T-helper 2 cell treated with Interferon-gamma antibody and Interleukin-4, amounts not matched to agents 5 μg/mL and 100 μg/mL, for 36 hours (primary cell): Measurements from ENCODE around the gene RTN4IP1.

Source experiments
- DNase-seq: peaks from one replicate; pipeline ENCODE4 v3.0.0; 2021; ENCODE audit warnings: low spot score
- H3K27ac Mint-ChIP-seq: one replicate; pipeline ENCODE4 v1.8.0; 2021; ENCODE audit warnings: mild to moderate bottlenecking, mixed read lengths
- H3K27me3 Mint-ChIP-seq: one replicate; pipeline ENCODE4 v1.8.0; 2021; ENCODE audit warnings: low read depth, mixed read lengths
- H3K36me3 Mint-ChIP-seq: one replicate; pipeline ENCODE4 v1.8.0; 2021; ENCODE audit warnings: low read depth, mixed read lengths
- H3K4me1 Mint-ChIP-seq: one replicate; pipeline ENCODE4 v1.8.0; 2021; ENCODE audit warnings: low read depth, mixed read lengths
- H3K4me3 Mint-ChIP-seq: one replicate; pipeline ENCODE4 v1.8.0; 2022; ENCODE audit warnings: mild to moderate bottlenecking, moderate library complexity, mixed read lengths
- H3K9me3 Mint-ChIP-seq: one replicate; pipeline ENCODE4 v1.8.0; 2021; ENCODE audit warnings: mixed read lengths

RTN4IP1 gene, protein sequence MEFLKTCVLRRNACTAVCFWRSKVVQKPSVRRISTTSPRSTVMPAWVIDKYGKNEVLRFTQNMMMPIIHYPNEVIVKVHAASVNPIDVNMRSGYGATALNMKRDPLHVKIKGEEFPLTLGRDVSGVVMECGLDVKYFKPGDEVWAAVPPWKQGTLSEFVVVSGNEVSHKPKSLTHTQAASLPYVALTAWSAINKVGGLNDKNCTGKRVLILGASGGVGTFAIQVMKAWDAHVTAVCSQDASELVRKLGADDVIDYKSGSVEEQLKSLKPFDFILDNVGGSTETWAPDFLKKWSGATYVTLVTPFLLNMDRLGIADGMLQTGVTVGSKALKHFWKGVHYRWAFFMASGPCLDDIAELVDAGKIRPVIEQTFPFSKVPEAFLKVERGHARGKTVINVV

DNA sequence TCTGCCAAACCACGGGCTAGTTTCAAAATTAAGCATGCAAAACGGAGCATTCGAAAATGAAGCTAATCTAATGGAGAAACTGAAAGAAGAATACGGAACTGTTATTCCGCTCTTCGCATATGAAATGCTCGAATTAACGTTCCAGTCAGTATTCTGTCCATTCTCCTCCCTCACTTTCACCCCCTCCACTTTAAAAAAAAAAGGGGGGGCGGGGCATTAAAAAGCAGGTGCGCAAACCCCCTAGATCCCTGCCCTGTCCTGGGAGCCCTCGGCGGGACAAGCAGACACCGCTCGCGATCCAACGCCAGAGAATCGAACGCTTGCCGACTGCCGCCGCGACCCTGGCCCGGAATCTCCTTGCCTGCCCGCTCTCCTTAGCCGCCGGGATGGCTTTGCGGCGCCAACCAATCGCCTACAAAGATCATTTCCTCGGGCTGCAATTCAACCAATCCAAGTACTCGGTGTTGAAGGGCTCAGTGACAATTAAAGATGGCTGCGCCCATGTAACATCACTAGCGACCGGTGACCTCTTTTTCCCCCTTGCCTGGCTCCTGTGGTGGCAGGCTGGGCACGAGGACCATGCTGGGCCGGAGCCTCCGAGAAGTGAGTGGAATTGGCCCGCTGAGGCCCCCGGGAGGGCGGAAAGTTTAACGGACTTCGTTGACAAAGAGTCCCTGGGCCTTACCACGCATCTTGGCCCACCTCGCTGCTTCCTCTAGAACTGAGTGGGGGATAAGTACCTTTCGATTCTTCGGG lies at the start of gene RTN4IP1, which contains the start of gene QRSL1:
TSS of gene RTN4IP1 (minus strand) at position 396 of the 756 bp plus-strand sequence. CDS start 477 bp downstream, outside the sequence.
TSS of gene QRSL1 (plus strand) at position 476 of the 756 bp plus-strand sequence. CDS start at position 580, 104 bp downstream.
- H3K4me3 Mint-ChIP-seq = peak within 1 kb of the TSS; percentile 90
- peaks cover 16% of the 10 kb centered on the region for H3K36me3 Mint-ChIP-seq
- no peaks in the 10 kb centered on the region for H3K9me3 Mint-ChIP-seq
- peak within 1 kb of the TSS; percentile 95 for H3K27ac Mint-ChIP-seq
- H3K4me1 Mint-ChIP-seq = peaks cover 44% of the 10 kb centered on the region
- H3K27me3 Mint-ChIP-seq = no peaks in the 10 kb centered on the region
- DNase-seq = peak; percentile 84

DNA sequence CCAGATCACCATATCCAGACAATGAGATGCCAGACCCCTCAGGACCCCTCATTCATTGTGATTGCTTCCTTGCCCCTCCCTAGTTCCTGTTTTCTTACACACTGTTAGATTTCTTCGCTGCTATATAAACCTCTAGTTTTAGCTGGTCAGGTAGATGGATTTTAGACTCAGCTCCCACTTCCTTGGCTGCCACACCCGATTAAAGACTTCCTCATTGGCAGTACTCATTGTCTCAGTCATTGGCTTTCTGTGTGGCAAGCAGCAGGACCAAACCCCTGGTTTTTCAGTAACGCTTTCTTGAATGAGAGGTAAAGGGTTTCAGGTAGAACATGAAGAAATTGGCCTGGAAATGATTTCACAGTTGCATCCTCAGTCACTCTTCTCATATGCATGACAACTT lies 48.0 kb upstream of the RTN4IP1 start:
- Mint-ChIP-seq H3K4me1 (peaks cover 4% of the 10 kb centered on the region), H3K9me3 (no peaks in the 10 kb centered on the region), H3K27me3 (no peaks in the 10 kb centered on the region), H3K27ac (no peak overlapping the region), H3K4me3 (no peak overlapping the region), H3K36me3 (no peaks in the 10 kb centered on the region)
- DNase-seq = no peak

DNA sequence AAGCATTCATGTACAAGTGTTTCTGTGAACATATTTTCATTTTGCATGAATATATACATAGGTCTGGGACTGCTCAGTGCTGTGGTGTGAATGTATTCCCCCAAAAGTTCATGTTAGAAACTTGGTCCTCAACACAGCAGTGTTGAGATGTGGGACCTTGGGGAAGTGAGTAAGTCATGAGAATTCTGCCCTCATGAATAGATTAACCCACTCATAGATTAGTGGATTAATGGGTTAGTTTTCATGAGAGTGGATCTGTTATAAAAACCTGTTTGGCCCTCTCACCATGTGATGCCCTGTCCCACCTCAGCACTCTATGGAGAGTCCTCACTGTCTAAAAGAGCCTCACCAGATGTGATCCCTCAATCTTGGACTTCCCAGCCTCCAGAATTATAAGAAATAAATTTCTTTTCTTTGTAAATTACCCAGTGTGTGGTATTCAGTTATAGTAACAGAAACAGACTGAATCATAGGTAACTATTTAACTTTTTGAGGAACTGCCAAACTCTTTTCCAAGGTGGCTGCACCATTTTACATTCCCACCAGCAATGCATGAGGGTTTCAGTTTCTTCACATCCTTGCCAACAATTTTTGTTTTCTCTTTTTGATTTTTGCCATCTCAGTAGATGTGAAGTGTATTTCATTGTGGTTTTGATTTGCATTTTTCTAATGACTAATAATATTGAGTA lies 45.4 kb upstream of the RTN4IP1 start:
- Mint-ChIP-seq H3K27me3 (no peaks in the 10 kb centered on the region), H3K4me3 (no peak overlapping the region), H3K36me3 (no peaks in the 10 kb centered on the region), H3K9me3 (no peaks in the 10 kb centered on the region), H3K4me1 (peaks cover 4% of the 10 kb centered on the region), H3K27ac (no peak overlapping the region)
- DNase-seq = no peak

DNA sequence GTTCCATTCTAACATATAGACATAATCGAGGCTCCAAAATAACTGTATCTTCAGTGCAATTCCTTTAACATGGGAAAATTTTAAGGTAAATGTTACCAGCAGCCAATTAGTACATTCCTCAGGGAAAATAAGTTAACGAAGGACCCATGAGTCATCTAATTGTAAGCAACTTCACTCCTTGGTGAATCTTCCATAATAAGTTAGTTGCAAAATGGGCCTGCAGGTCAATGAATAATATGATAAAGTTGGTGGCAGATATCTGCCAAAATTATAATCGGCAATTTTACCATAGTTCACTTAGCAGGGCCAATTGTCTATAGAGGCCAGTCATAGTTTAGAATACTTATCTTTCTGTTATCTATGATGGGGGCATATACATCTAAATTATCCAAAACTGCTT lies 42.4 kb upstream of the RTN4IP1 start:
- Mint-ChIP-seq H3K4me3 (no peak overlapping the region), H3K27ac (no peak overlapping the region), H3K27me3 (no peaks in the 10 kb centered on the region), H3K36me3 (peaks cover 6% of the 10 kb centered on the region), H3K4me1 (no peaks in the 10 kb centered on the region), H3K9me3 (no peaks in the 10 kb centered on the region)
- no peak for DNase-seq

DNA sequence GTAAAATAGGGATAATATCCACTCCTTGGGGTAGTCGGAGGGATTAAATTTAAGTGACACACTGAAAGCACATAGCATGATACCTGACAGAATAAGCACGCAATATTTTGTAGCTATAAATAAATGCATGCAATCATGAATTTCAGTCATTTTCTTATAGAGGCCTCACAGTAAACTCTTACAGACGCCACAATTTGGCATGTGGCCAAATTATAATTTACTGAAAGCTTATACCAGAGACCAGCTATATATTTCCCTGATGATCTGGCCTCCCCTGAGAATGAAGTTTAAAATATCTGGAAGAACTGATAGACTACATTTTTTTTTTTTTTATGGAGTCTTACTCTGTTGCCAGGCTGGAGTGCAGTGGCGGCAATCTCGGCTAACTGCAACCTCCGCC lies 40.9 kb upstream of the RTN4IP1 start:
- H3K36me3 Mint-ChIP-seq = peaks cover 13% of the 10 kb centered on the region
- H3K9me3 Mint-ChIP-seq = no peaks in the 10 kb centered on the region
- no peaks in the 10 kb centered on the region for H3K4me1 Mint-ChIP-seq
- no peak for DNase-seq
- no peak overlapping the region for H3K4me3 Mint-ChIP-seq
- H3K27me3 Mint-ChIP-seq = no peaks in the 10 kb centered on the region
- no peak overlapping the region for H3K27ac Mint-ChIP-seq

DNA sequence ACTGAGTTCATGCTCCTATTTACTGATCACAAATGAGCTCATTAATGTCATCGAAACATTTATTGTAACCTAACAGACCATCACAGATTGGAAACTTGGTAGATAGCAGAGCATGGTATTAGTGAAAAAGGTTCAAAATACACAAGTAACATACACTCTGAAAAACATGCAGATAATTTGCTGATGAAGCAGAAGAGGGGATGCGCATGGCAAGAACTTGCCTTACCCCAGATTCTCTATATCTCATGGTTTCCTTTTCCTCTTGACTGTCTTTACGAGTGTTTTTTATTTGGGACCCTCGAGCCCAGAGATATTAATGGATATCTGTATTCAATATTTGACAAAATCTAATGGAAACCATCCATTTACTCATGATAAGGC lies 37.7 kb upstream of the RTN4IP1 start:
- H3K27me3 Mint-ChIP-seq = no peaks in the 10 kb centered on the region

DNA sequence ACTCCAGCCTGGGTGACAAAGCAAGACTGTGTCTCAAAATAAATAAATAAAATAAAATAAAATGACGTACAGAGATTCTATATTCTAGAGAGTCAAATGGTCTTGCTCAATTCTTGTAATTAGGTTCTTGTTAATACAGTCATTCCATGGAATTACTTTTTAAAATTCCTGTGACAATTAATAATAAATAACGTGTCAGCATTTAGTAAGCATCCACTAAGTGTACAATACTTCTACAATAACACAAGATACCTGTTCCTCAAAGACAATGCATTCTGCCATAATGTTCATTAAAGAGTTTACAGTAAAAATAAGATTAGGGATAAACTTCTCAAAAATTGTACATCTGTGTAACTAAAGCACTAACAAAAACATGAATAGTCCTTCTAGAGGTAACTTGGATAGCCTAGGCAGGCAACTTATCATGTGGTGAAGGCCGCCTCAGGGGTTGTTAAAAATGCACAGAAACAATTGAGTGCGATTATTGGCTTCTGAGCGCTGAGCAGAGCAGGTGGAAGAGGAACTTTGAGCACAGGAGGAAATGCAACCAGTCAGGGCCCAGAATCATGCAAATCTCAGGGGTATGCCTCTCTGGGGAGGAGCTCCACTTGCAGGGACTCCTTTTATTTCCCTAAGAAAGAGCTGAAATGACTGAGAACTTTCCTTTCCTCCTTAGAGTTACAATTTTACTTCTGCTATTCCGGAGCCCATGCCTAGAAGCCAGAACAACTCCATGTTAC lies 37.2 kb upstream of the RTN4IP1 start:
- no peak for DNase-seq
- no peaks in the 10 kb centered on the region for H3K27me3 Mint-ChIP-seq
- H3K9me3 Mint-ChIP-seq = no peaks in the 10 kb centered on the region
- H3K27ac Mint-ChIP-seq = no peak overlapping the region
- H3K4me3 Mint-ChIP-seq = no peak overlapping the region
- H3K4me1 Mint-ChIP-seq = peaks cover 13% of the 10 kb centered on the region
- peaks cover 42% of the 10 kb centered on the region for H3K36me3 Mint-ChIP-seq

More for the DNA sequence above, 37.7 kb upstream of the RTN4IP1 start:
- Mint-ChIP-seq H3K27ac (no peak overlapping the region), H3K4me3 (no peak overlapping the region), H3K36me3 (peaks cover 41% of the 10 kb centered on the region), H3K4me1 (peaks cover 13% of the 10 kb centered on the region), H3K9me3 (no peaks in the 10 kb centered on the region)
- DNase-seq = no peak

DNA sequence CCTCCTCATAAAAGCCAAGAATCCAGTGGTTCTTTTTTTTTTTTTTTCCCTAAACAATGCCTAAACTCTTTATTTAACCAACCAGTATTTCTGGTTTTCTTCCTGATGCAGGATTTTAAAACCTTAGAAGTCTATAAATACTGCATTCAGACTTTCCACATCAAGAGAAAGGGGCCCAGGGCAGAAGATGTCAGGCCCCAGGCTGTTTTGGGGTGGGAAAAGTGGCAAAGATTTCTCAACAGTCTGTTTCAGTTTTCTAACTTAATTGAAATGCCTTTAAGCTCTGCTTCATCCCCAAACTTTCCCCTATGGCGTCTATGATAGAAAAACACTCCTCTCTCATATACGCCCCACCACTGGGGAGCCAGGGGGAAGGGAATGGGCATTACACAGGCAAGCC lies 33.2 kb upstream of the RTN4IP1 start:
- DNase-seq = no peak
- no peak overlapping the region for H3K27ac Mint-ChIP-seq
- H3K9me3 Mint-ChIP-seq = peaks cover 17% of the 10 kb centered on the region
- peaks cover 13% of the 10 kb centered on the region for H3K4me1 Mint-ChIP-seq
- no peaks in the 10 kb centered on the region for H3K27me3 Mint-ChIP-seq
- H3K36me3 Mint-ChIP-seq = peaks cover 71% of the 10 kb centered on the region
- no peak overlapping the region for H3K4me3 Mint-ChIP-seq

DNA sequence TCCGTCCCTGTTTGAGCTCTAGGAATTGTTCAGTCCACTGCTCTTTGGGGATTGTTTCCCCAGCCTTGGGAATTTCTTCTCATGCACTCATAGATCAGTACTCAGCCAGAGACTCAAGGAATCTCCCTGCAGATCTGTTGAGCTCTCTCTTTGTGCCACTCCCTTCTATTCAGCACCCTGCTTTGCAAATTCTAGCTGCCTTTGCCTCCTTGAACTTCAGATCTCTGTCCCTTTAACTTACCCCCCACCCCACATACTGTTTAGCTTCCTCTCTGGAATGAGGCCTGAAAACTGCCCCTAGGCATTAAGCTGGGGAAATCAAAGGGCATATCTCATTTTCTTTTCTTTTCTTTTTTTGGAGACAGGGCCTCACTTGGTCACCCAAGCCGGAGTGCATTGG lies 30.6 kb upstream of the RTN4IP1 start:
- no peaks in the 10 kb centered on the region for H3K27me3 Mint-ChIP-seq
- H3K4me3 Mint-ChIP-seq = no peak overlapping the region
- peaks cover 21% of the 10 kb centered on the region for H3K9me3 Mint-ChIP-seq
- DNase-seq = no peak
- peaks cover 13% of the 10 kb centered on the region for H3K4me1 Mint-ChIP-seq
- H3K27ac Mint-ChIP-seq = no peak overlapping the region
- H3K36me3 Mint-ChIP-seq = peaks cover 80% of the 10 kb centered on the region

DNA sequence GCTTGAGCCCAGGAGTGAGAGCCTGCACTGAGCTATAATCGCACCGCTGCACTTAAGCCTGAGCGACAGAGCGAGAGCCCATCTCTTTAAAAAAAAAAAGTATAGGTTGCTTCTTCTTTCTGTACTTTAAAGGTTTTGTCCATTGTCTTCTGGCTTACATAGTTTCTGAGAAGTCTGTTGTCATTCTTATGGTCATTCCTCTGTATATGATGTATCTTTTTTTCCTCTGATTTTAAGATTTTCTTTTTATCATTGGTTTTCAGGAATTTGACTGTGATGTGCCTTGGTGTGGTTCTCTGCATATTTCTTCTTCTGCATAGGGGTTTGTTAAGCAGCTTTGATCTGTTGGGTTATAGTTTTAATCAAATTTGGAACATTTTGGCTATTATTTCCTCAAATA lies 29.2 kb upstream of the RTN4IP1 start:
- peaks cover 4% of the 10 kb centered on the region for H3K4me1 Mint-ChIP-seq
- H3K9me3 Mint-ChIP-seq = peaks cover 21% of the 10 kb centered on the region
- no peaks in the 10 kb centered on the region for H3K27me3 Mint-ChIP-seq
- H3K36me3 Mint-ChIP-seq = peaks cover 81% of the 10 kb centered on the region
- H3K4me3 Mint-ChIP-seq = no peak overlapping the region
- no peak for DNase-seq
- no peak overlapping the region for H3K27ac Mint-ChIP-seq

DNA sequence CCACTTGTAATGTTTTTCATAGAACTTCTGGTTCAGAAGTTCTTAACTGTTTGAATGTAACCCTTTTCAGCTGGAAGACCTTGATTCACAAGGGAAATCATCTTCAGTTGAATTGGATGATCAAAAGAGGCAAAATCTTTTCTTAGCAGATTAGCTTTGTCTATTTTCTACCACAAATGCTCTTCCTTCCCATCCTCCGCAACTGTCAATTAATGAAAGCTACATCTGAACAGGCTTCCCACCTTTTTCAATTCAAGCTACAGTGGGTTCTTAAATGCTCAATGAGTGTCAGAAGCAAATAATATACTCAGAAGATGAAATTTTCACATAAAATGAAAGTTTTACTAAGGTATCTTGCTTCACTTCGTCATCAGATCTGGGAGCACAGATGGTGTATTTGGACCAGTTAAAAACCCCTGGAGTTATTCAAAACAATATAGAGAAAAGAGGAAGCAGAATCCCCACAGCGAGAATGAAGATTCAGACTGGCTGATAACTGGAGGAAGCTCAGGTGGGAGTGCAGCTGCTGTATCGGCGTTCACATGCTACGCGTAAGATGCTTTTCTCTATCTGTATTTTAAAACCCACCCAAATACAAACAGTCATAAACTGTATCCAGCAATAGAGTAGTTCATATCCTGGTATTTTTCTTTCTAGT lies 19.5 kb upstream of the RTN4IP1 start:
- H3K27me3 Mint-ChIP-seq = no peaks in the 10 kb centered on the region
- peaks cover 52% of the 10 kb centered on the region for H3K36me3 Mint-ChIP-seq
- no peak overlapping the region for H3K27ac Mint-ChIP-seq
- H3K4me3 Mint-ChIP-seq = no peak overlapping the region
- no peaks in the 10 kb centered on the region for H3K4me1 Mint-ChIP-seq
- no peak for DNase-seq
- H3K9me3 Mint-ChIP-seq = no peaks in the 10 kb centered on the region

DNA sequence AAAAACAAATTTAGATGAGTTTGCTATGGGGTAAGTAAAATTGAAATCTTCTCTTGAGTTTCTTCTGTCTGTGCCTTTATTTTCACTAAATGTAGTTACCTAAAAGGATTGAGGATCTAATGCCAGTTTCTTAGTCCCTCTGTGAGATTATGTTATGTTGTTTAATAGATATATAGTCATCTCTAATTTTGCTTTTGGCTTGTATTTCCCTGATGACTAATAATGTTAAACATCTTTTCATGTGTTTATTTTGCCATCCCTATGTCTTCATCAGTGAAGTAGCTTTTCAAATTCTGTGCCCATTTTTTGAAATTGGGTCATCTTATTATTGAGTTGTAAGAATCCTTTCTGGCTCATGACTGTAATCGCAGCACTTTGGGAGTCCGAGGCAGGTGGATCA lies 13.8 kb upstream of the RTN4IP1 start:
- Mint-ChIP-seq H3K27me3 (no peaks in the 10 kb centered on the region), H3K27ac (no peak overlapping the region), H3K4me3 (no peak overlapping the region), H3K4me1 (peaks cover 15% of the 10 kb centered on the region), H3K36me3 (peaks cover 53% of the 10 kb centered on the region), H3K9me3 (no peaks in the 10 kb centered on the region)
- DNase-seq = no peak

DNA sequence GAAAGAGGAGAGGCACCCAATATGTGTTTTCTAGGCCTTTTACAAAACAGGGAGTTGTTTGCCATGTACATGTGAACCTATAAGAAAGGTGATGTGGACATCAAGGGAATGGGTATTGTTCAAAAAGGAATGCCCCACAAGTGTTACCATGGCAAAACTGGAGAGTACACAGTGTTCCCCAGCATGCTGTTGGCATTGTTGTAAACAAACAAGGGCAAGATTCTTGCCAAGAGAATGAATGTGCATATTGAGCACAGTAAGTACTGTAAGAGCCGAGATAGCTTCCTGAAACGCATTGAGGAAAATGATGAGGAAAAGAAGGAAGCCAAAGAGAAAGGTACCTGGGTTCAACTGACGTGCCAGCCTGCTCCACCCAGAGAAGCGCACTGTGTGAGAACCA lies 13.2 kb upstream of the RTN4IP1 start:
- no peak overlapping the region for H3K27ac Mint-ChIP-seq
- H3K4me1 Mint-ChIP-seq = peaks cover 21% of the 10 kb centered on the region
- H3K27me3 Mint-ChIP-seq = no peaks in the 10 kb centered on the region
- H3K9me3 Mint-ChIP-seq = no peaks in the 10 kb centered on the region
- no peak for DNase-seq
- H3K4me3 Mint-ChIP-seq = no peak overlapping the region
- H3K36me3 Mint-ChIP-seq = peaks cover 55% of the 10 kb centered on the region
